Mononuclear cell (primary cell): ENCODE data around the gene UBE2E2. TPM values are rescaled to one million over a fixed set of nuclear protein-coding genes. Genes with fewer than 3 reads are reported as not detected.
"Not testable (repeated sequence)": the region's sequence is repeated elsewhere in the genome, so short reads cannot be mapped to it uniquely, and the experiment has no call there.

ENCODE experiments used
- H3K27me3 ChIP-seq: 2 replicates; pipeline ENCODE4 v1.6.0; 2011; ENCODE audit warnings: low read length, control low read depth; ENCODE audit not compliant: insufficient read depth
- H3K4me1 ChIP-seq: 2 replicates; pipeline ENCODE4 v1.5.1; 2011; ENCODE audit warnings: mild to moderate bottlenecking, low read length, control low read depth; ENCODE audit not compliant: insufficient read depth
- H3K4me3 ChIP-seq: 2 replicates; pipeline ENCODE4 v1.5.1; 2011; ENCODE audit warnings: mild to moderate bottlenecking, low read length, moderate library complexity
- H3K9me3 ChIP-seq: 2 replicates; pipeline ENCODE4 v1.5.1; 2011; ENCODE audit warnings: low read depth, mild to moderate bottlenecking, control low read depth, low read length
- total RNA-seq: library from RNA; depleted of rRNA; stranded (reverse); fragments of >200 nt; gene quantifications from one replicate; pipeline ENCODE4 v1.2.3, GENCODE V29; 2012

The UBE2E2 gene
- total RNA-seq, 1 donor = 53.9 TPM

- Histone ChIP-seq H3K4me3 (no peak overlapping the region), H3K4me1 (no peaks in the 10 kb centered on the region), H3K27me3 (no peaks in the 10 kb centered on the region), H3K9me3 (no peaks in the 10 kb centered on the region)
Measured at GRCh38 chr3:23308986-23309625, 106.0 kb downstream of the UBE2E2 start.

DNA sequence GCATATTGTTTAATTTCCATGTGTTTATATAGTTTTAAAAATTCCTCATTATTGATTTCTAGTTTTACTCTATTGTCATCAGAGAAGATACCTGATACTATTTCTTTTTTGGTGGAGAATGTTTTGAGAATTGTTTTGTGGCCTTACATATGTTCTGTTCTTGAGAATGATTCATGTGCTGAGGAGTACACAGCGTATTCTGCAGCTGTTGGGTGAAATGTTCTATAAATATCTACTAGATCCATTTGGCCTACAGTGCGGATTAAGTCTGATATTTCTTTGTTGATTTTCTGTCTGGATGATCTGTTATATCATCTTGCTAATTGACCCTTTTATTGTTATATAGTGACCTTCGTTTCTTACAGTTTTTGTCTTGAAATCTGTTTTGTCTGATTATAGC is 109.7 kb downstream of the UBE2E2 start:
- H3K9me3 ChIP-seq = no peaks in the 10 kb centered on the region
- no peaks in the 10 kb centered on the region for H3K4me1 ChIP-seq
- no peaks in the 10 kb centered on the region for H3K27me3 ChIP-seq
- no peak overlapping the region for H3K4me3 ChIP-seq

GRCh38 chr3:23314981-23315762 is 112.0 kb downstream of the UBE2E2 start:
- H3K9me3 ChIP-seq = no peaks in the 10 kb centered on the region
- H3K4me1 ChIP-seq = no peaks in the 10 kb centered on the region
- H3K27me3 ChIP-seq = no peaks in the 10 kb centered on the region
- no peak overlapping the region for H3K4me3 ChIP-seq

DNA sequence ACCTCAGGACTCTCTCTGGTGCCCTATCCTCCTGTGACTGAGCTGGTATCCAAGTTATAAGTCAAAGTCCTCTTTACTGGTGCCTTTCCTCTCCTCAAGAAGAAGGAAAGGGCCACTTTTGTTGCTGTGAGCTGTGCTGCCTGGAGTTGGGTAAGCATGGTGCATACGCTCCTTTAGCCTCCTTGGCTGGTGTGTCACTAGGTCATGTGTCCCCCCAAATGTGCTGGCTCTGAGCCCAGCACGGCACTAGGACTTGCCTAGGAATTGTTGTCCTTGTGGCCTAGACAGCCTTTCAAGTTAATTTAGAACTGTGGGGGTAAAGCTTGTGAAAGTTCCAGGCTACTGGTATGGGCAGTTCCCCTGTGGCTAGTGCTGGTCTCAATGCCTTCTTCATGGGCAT is 113.8 kb downstream of the UBE2E2 start:
- Histone ChIP-seq H3K9me3 (no peaks in the 10 kb centered on the region), H3K27me3 (no peaks in the 10 kb centered on the region), H3K4me3 (no peak overlapping the region), H3K4me1 (no peaks in the 10 kb centered on the region)

DNA sequence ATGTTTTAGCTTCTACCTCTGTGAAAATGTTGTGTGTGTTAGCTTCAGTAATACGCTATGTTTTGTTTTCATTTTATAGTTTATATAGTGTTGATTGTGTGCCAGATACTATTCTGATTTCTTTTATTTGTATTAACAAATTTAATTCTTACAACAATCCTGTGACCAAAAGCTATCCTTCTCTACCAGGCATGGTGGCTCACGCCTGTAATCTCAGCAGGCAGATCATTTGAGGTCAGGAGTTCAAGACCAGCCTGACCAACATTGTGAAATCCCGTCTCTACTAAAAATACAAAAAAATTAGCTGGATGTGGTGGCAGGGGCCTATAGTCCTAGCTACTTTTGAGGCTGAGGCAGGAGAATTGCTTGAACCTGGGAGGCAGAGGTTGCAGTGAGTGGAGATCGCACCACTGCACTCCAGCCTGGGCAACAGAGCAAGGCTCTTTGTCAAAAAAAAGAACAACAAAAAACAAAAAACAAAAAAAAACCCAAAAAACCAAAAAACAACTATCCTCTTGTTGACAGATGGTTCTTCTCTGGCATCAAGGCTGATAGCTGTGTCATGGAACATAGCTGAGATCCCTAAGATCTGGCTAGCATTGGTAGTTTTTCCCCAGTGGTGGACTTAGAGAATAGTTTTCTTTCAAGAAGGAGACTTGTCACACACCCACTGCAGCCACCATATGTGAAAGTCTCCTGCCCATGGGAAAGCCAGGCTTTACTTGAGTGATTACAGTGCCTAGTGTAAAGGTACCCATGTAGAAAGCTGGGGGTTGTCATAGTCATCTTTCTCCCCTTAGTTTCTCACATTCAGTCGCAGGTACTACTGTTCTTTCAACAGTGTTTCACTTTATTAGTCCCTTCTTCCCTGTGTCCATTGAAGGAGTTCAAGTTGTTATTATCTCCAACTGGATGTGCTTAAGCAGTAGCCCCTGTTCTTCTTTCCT is 116.5 kb downstream of the UBE2E2 start:
- H3K27me3 ChIP-seq = no peaks in the 10 kb centered on the region
- no peak overlapping the region for H3K4me3 ChIP-seq
- no peaks in the 10 kb centered on the region for H3K4me1 ChIP-seq
- no peaks in the 10 kb centered on the region for H3K9me3 ChIP-seq

DNA sequence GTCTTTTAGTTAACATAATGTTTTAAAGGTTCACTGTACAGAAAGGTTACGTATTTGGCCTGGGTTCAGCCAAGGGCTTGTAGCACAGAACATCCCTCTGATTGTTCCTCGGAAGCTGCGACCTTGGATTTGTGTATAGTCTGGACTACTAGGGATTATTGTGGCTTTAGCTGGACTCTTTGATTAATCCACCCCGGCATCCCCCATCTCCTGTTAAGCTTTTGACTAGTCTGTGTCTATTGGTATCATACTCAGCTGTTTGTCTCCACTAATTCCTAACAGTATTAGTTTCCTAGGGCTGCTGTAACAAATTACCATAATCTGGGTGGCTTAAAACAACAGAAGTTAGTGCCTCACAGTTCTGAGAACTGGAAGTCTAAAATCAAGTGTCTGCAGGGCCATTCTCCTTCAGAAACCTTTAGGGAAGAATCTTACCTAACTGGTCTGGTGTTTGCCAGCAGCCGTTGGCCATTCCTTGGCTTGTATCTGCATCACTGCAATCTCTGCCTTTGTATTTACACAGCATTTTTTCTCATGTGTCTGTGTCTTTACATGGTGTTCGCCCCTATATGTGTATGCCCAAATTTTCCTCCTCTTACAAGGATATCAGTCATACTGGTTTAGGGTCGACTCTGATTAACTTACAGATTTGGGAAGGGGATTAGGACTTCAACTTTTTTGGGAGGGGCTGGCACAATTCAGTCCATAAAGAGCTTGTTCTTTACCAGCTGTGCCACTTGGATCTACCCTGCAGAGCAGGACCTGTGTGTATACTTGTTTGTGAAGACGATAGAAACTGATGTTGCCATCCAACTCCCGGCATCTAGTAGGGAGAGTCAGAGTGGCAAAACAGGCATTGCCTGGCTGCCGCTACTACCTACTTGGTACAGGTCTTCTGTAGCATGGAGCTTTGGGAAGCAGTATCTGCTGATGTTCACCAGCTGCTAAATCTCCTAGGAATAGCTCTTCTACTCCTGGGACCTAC is 117.8 kb downstream of the UBE2E2 start:
- H3K9me3 ChIP-seq = no peaks in the 10 kb centered on the region
- no peaks in the 10 kb centered on the region for H3K27me3 ChIP-seq
- H3K4me3 ChIP-seq = no peak overlapping the region
- H3K4me1 ChIP-seq = peaks cover 4% of the 10 kb centered on the region

- peaks cover 9% of the 10 kb centered on the region for H3K4me1 ChIP-seq
- H3K27me3 ChIP-seq = no peaks in the 10 kb centered on the region
- H3K9me3 ChIP-seq = no peaks in the 10 kb centered on the region
- no peak overlapping the region for H3K4me3 ChIP-seq
Measured at GRCh38 chr3:23324745-23325144, 121.6 kb downstream of the UBE2E2 start.

- Histone ChIP-seq H3K9me3 (no peaks in the 10 kb centered on the region), H3K4me3 (no peak overlapping the region), H3K4me1 (peaks cover 12% of the 10 kb centered on the region), H3K27me3 (no peaks in the 10 kb centered on the region)
Measured at GRCh38 chr3:23325466-23326065, 122.4 kb downstream of the UBE2E2 start.

- H3K9me3 ChIP-seq = no peaks in the 10 kb centered on the region
- H3K4me1 ChIP-seq = peaks cover 12% of the 10 kb centered on the region
- H3K4me3 ChIP-seq = no peak overlapping the region
- no peaks in the 10 kb centered on the region for H3K27me3 ChIP-seq
Measured at GRCh38 chr3:23329471-23330105, 126.5 kb downstream of the UBE2E2 start.

GRCh38 chr3:23330568-23330967 is 127.4 kb downstream of the UBE2E2 start:
- Histone ChIP-seq H3K9me3 (no peaks in the 10 kb centered on the region), H3K4me3 (no peak overlapping the region), H3K4me1 (peaks cover 10% of the 10 kb centered on the region), H3K27me3 (no peaks in the 10 kb centered on the region)

DNA sequence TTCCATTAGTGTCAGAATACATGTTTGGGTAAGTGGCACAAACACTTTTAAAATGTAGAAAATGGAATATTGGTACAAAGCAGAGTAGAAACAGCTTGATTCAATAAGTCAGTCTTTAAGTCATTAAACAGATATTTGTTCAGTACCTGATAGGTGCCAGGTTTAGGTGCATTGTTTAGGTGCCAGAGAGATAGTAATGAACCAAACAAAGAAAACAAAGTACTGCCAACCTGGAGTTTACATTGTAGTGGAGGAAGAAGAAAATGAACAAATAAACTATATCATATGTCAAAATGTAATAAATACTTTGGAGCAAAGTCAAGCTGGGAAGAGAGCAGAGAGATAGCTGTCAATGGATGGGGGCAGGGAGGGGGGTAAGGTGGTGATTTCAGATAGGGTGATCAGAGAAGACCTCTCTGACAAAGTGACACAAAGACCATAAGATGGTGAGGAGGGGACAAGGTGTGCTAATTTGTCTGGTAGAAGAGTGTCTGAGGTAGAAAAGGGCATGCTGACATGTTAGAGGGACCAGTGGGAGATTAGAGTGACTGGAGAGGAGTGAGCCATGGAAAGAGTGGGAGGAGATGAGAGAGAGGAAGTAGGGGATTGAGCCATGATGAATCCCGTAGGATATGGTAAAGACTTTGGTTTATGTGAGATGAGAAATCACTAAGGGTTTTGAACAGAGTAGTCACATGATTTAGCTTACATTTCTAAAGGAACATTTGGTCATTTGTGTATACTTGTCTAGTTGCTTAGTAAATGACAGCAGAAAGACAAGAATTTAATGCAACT is 128.2 kb downstream of the UBE2E2 start:
- H3K27me3 ChIP-seq = no peaks in the 10 kb centered on the region
- H3K4me3 ChIP-seq = no peak overlapping the region
- peaks cover 8% of the 10 kb centered on the region for H3K4me1 ChIP-seq
- H3K9me3 ChIP-seq = no peaks in the 10 kb centered on the region

DNA sequence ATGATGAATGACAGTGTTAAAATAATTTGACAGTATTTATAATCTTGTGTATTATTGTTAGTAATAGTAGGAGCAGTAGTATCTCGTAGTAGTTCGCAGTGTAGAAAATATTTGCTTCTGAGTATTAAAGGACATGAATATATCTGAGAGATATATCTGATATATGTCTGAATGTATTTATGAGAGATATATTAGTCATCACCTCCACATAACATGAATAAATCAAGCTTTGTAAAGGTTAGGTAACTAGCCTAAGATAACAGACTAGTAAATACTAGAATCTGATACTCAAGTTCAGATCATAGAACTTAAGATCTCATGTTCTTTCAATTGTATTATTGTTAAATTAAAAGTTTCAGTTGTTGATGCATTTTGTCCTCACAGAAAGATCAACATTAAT is 130.5 kb downstream of the UBE2E2 start:
- no peaks in the 10 kb centered on the region for H3K9me3 ChIP-seq
- no peaks in the 10 kb centered on the region for H3K27me3 ChIP-seq
- peaks cover 8% of the 10 kb centered on the region for H3K4me1 ChIP-seq
- H3K4me3 ChIP-seq = no peak overlapping the region

GRCh38 chr3:23336853-23337252 is 133.7 kb downstream of the UBE2E2 start:
- H3K27me3 ChIP-seq, H3K4me3 ChIP-seq, H3K9me3 ChIP-seq: not testable (repeated sequence)
- H3K4me1 ChIP-seq = peaks cover 11% of the 10 kb centered on the region
